GM13976 (cell line): ENCODE results near the gene TMEM59L.

Experiments used
- DNase-seq: peaks from one replicate; pipeline ENCODE4 v3.0.0; 2012; ENCODE audit warnings: low spot score
- in situ Hi-C: fragments of 300-500 bp; cut with MboI; formaldehyde crosslinking; loops from one replicate; pipeline ENCODE4 v1.12.0; 2022; ENCODE audit warnings: low sequenced_read_pairs, mixed read lengths, inconsistent platforms; ENCODE audit not compliant: unreplicated experiment
- TF ChIP-seq, protein P1 (sequence below): IDR thresholded peaks from 2 replicates; pipeline ENCODE4 v1.5.1; 2012; ENCODE audit warnings: borderline replicate concordance, mild to moderate bottlenecking; ENCODE audit not compliant: insufficient read depth; ENCODE audit errors: extremely low read depth, missing control alignments, control extremely low read depth

The TMEM59L gene

DNA sequence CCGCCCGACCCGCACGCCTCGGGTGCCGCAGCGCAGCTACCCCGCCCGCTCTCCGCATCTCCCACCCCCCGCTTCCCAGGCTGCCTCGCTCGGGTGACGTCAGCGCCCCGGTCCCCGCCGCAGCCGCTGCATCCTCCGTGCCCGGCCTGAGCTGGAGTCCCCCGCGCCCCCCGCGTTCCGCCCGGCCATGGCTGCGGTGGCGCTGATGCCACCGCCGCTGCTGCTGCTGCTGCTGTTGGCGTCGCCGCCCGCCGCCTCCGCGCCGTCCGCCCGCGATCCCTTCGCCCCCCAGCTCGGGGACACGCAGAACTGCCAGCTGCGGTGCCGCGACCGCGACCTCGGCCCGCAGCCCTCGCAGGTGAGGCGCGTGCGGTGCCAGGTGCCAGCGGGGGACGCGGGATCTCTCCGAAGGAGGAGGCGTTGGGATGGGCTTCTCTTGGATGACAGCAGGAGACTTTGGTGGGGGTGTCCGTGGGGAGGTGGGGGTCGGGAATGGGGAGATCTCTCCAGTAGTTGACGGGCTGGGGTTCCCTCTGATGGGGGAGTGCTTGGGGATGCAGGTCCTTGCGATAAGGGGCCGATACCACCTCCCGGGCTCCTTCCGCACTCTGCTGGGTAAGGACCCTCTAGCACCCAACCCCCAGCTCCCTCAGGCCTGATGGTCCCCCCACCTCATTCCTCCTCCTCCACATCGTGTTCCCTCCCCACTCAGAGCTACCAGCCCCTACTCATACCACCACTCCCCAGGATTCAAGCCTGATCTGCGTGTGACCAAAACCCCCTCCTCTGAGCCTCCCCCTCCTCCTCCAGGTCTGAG is at the start of gene TMEM59L:
Gene TMEM59L, plus strand, starts transcription at position 99 of the 817 bp plus-strand sequence. Its CDS starts 89 bp downstream, at position 188.
- in situ Hi-C loops, result no loop called here
- DNase-seq, result peak; percentile 52
- TF ChIP-seq, protein P1, sequence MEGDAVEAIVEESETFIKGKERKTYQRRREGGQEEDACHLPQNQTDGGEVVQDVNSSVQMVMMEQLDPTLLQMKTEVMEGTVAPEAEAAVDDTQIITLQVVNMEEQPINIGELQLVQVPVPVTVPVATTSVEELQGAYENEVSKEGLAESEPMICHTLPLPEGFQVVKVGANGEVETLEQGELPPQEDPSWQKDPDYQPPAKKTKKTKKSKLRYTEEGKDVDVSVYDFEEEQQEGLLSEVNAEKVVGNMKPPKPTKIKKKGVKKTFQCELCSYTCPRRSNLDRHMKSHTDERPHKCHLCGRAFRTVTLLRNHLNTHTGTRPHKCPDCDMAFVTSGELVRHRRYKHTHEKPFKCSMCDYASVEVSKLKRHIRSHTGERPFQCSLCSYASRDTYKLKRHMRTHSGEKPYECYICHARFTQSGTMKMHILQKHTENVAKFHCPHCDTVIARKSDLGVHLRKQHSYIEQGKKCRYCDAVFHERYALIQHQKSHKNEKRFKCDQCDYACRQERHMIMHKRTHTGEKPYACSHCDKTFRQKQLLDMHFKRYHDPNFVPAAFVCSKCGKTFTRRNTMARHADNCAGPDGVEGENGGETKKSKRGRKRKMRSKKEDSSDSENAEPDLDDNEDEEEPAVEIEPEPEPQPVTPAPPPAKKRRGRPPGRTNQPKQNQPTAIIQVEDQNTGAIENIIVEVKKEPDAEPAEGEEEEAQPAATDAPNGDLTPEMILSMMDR, result no peak

DNA sequence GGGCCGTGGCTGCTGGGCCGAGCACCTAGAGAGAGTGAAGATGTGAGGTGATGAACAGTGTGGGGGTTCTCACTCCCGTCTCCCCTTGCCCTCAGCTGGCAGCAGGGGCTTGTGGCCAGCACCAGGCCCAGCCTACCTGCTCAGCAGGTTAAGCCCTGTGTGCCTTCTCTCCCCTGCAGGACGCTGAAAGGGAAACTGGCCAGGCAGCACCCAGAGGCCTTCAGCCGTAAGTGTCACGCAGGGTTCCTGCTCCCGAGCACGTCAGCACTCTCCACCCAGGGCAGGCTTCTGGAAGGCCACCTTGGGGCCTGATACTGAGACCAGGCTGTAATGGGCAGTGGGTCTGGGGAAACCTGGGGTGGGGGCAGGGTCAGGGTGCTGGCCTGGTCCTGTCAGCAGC is 45.7 kb upstream of the TMEM59L start:
- no peak for DNase-seq
- TF ChIP-seq, protein P1, result no peak
- in situ Hi-C loops, result no loop called here

DNA sequence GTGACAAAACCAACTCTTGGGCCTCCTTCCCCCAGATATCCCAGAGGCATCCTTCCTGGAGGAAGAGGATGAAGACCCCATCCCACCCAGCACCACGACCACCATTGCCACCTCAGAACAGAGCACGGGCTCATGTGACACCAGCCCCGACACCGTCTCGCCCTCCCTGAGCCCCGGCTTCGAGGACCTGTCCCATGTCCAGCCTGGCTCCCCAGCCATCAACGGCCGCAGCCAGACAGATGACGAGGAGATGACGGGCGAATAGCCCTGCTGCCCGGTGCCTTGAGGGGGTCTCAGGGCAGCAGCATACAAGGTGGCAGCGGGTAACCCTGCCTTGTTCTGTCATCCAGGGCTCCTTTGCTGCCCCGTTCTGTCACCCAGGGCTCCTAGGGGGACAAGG is 44.3 kb upstream of the TMEM59L start:
- in situ Hi-C loops, result no loop called here
- TF ChIP-seq, protein P1, result no peak
- DNase-seq, result no peak

DNA sequence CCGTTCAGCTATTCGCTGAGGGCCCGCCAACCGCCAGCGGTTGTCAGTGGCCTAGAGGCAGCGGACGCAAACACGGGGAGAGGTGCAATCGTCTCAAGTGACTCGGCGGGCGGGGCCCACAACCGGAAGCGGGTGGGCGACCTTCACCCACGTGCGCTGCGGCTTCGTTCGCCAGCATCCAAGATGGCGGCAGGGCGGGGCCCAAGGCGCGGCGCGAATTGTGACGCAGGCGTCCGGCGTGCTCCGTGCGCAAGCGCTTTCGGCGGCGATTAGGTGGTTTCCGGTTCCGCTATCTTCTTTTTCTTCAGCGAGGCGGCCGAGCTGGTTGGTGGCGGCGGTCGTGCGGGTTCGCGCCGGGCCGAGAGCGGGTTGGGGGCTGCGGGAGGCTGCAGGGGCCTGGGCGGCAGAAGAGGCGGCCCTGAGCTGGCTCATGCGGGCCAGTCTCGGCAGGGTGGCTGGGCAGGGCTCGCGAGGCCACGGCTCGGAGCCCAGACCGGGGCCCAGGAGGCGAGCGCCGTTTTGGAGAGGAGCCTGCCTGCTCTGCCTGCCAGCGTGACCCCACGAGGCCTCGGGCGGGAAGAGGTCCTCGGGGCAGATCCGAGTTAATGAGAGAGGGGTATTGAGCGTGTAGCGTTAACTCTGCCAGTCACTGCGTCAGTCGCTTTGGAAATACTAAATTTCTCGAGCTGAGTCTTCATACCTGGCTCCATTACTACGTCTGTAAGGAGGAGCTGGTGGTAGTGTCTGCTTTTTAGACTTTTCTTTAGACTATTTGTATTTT is 40.9 kb upstream of the TMEM59L start, which contains the start of gene UBA52:
Gene UBA52, plus strand, starts transcription at position 294 of the 781 bp plus-strand sequence. CDS start 1,444 bp downstream, outside the sequence.
- in situ Hi-C loops, result no loop called here
- TF ChIP-seq, protein P1, result no peak

DNA sequence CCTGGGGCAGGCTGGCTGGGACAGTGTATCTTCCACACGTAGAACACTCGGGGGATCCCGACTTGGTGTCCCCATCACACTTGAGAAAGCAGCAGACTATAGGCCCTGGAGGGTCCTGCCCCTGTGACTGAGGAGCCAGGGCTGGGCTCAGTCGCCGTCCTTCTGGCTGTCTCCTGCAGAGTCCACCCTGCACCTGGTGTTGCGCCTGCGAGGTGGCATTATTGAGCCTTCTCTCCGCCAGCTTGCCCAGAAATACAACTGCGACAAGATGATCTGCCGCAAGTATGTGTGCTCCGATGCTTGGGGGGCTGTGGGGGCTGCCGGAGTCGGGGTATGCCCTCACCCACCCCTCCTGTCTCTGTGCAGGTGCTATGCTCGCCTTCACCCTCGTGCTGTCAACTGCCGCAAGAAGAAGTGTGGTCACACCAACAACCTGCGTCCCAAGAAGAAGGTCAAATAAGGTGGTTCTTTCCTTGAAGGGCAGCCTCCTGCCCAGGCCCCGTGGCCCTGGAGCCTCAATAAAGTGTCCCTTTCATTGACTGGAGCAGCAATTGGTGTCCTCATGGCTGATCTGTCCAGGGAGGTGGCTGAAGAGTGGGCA is 37.9 kb upstream of the TMEM59L start:
- in situ Hi-C loops, result no loop called here
- TF ChIP-seq, protein P1, result no peak
- DNase-seq, result no peak

More for the DNA sequence above, 40.9 kb upstream of the TMEM59L start, which contains the start of gene UBA52:
- peak; percentile 96 for DNase-seq

DNA sequence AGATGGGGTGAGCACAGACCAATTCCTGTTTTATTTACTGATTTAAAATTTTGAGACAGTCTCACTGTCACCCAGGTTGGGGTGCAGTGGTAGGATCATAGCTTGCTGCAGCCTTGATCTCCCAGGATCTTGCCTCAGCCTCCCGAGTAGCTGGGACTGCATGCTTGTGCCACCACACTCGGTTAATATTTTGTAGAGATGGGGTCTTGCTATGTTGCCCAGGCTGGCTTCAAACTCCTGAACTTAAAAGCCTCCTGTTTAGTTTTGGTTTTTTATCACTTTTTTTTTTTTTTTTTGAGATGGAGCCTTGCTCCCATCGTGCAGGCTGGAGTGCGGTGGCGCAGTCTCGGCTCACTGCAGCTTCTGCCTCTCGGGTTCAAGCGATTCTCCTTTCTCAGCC is 36.3 kb upstream of the TMEM59L start:
- in situ Hi-C loops, result no loop called here
- no peak for DNase-seq
- TF ChIP-seq, protein P1, result no peak
